Subcutaneous adipose tissue (tissue), 4 donors: ENCODE results near the gene FOXP1. TPM values are rescaled to one million over a fixed set of nuclear protein-coding genes. Genes with fewer than 3 reads are reported as not detected.

Experiments
- CTCF ChIP-seq: fragments of 450-650 bp; IDR thresholded peaks from one replicate; pipeline ENCODE4 v1.5.1; 2016; ENCODE audit warnings: low read depth, mild to moderate bottlenecking, control low read depth, antibody characterized with exemption, moderate library complexity
- total RNA-seq, 4 donors: library from RNA; depleted of rRNA; stranded (reverse); fragments of >200 nt; gene quantifications; one replicate each; pipeline ENCODE4 v1.1.0, GENCODE V29; 2016

FOXP1 gene
- total RNA-seq, 4 donors from 2014 or later: 70.5 to 96.7 (median 88.0) TPM

DNA sequence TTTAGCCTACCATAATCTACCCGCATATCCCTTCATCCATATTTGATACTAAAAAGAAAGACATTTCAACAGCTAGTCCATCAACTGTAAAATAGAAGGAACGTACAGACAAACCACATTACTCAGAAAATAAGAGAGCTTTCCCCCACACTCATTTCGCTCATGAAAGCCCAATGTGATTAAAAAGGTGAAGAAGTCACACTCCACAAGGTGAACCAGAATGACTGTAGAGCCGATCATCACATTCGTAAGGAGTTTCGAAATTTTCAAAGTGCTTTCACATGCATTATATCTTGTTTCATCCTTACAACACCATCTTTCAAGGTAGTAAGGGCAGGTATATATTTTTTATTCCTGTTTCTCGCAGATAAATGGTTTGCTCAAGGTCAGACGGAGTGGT lies 225.3 kb downstream of the FOXP1 start:
- TF ChIP-seq CTCF: no peak

GRCh38 chr3:71356265-71356664 lies 227.3 kb downstream of the FOXP1 start:
- no peak for TF ChIP-seq CTCF

GRCh38 chr3:71355862-71356261 lies 227.7 kb downstream of the FOXP1 start:
- TF ChIP-seq CTCF: no peak

- no peak for TF ChIP-seq CTCF
These were observed 228.5 kb downstream of the FOXP1 start for GRCh38 chr3:71355037-71355436.

DNA sequence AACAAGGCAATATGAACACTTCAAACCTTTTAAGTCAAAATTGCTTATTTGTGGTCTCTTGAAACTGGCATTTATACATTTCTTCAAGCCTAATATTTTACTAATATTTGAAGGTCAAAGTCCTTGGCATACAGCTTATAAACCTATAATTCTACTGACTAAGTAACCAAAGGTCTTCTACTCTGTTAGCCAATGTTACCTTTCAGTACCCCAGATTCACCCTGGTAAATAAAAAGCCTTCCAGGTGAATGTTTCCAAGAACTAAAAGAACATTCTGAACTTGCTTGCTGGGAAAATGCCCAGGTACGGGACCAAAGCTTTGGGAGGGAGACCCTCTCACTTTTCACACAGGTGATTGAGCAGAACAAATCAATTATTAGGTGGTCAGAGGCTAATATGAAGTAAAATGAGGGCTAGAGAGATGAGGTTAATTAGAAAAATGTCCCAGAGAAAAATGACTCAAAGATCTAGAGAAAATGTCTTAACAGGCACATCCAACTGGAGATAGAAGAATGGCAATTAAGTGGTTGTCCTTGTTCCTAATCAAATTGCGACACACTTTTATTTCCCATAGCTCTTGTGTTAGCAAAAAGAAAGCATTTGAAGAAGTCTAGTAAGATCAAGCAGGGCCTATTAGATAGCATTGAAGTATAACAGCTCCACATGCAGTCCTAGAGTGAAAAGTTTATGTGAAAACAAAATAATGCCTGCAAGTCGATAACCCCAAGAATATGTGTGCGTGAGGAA lies 232.0 kb downstream of the FOXP1 start:
- no peak for TF ChIP-seq CTCF

DNA sequence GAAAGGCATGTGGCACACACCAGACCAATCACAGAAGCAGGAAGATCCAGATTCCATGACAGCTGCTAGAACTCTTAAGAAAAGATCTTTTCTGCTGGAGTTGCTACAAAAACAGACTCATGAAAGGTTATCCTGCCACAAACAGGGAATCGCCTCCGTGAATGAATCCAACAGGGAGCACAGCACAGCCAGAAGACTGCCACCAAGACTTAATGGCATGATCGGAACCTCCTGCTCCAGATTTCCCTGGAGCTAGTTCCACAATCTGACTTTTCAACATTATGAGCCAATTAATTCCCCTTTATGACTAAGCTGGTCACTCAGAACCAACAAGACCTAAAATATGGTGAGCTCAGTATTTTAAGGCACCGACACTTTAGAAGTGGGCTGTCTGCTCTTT lies 232.5 kb downstream of the FOXP1 start:
- no peak for TF ChIP-seq CTCF

GRCh38 chr3:71348831-71349230 lies 234.7 kb downstream of the FOXP1 start:
- no peak for TF ChIP-seq CTCF
